GM12892 (cell line): ENCODE measurements around the gene CCDC127.

Experiments used
- POLR2AphosphoS5 ChIP-seq: IDR thresholded peaks from 2 replicates; pipeline ENCODE4 v1.6.1; 2011; ENCODE audit warnings: low read depth, low read length, control low read depth
- TAF1 ChIP-seq: IDR thresholded peaks from 2 replicates; pipeline ENCODE4 v1.6.1; 2011; ENCODE audit warnings: low read depth, mild to moderate bottlenecking, control low read depth, low read length, borderline replicate concordance

DNA sequence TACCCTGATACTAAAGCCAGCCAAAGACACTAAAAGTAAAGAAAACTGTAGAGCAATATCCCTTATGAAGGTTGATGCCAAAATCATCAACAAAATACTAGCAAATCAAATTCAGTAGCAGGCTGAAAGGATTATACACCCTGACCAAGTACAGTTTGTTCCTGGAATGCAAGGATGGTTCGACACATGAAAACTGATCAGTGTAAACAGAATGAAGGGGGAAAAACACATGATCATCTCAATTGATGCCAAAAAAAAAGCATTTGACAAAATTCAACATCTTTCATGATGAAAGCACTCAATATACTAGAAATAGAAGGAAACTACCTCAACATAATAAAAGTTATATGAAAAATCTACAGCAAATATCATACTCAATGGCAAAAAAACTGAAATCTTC, 70.2 kb downstream of the CCDC127 start:
- no peak for TF ChIP-seq TAF1
- TF ChIP-seq POLR2AphosphoS5 = no peak
